Stimulated activated naive CD8-positive, alpha-beta T cell treated with anti-CD3 and anti-CD28 coated beads, Interleukin-15, amount 100 ng/mL, for 72 hours (primary cell): ENCODE data around the gene ACTRT2.

Experiments
- ATAC-seq: fragments of 150-1000 bp; cut with Tn5 transposase; 2 replicates; pipeline ENCODE4 v1.10.0; 2021; ENCODE audit warnings: mild to moderate bottlenecking, moderate library complexity
- DNase-seq, 2 donors: peaks; one replicate each; pipeline ENCODE4 v3.0.0; 2021 to 2022
- H3K27ac Mint-ChIP-seq, 2 donors: one replicate each; pipeline ENCODE4 v1.8.0; 2022; ENCODE audit warnings: mild to moderate bottlenecking in 2 of 2, mixed read lengths in 2 of 2, moderate library complexity in 2 of 2
- H3K27me3 Mint-ChIP-seq: one replicate; pipeline ENCODE4 v1.8.0; 2022; ENCODE audit warnings: mixed read lengths
- H3K4me1 Mint-ChIP-seq: one replicate; pipeline ENCODE4 v1.8.0; 2022; ENCODE audit warnings: mild to moderate bottlenecking, mixed read lengths
- H3K4me3 Mint-ChIP-seq, 2 donors: one replicate each; pipeline ENCODE4 v1.8.0; 2022; ENCODE audit warnings: mild to moderate bottlenecking in 2 of 2, mixed read lengths in 2 of 2, moderate library complexity in 1 of 2
- H3K9me3 Mint-ChIP-seq, 2 donors: one replicate each; pipeline ENCODE4 v1.8.0; 2022; ENCODE audit warnings: mixed read lengths in 2 of 2

Gene ACTRT2

GRCh38 chr1:3007298-3008147 lies 13.7 kb upstream of the ACTRT2 start:
- Mint-ChIP-seq H3K27ac (no peak overlapping the region), H3K27me3 (peaks cover 38% of the 10 kb centered on the region)

GRCh38 chr1:3009021-3009420 lies 12.2 kb upstream of the ACTRT2 start:
- Mint-ChIP-seq H3K27me3 (peaks cover 42% of the 10 kb centered on the region), H3K4me3 (no peak overlapping the region), H3K4me1 (peaks cover 6% of the 10 kb centered on the region), H3K9me3 (peaks cover 18 to 30% of the 10 kb centered on the region in 2 donors), H3K27ac (no peak overlapping the region)
- no peak for DNase-seq
- ATAC-seq: no peak

More at GRCh38 chr1:3007298-3008147, 13.7 kb upstream of the ACTRT2 start:
- DNase-seq (no peak), ATAC-seq (no peak)
- H3K4me3 Mint-ChIP-seq: no peak overlapping the region
- H3K9me3 Mint-ChIP-seq: peaks cover 18 to 30% of the 10 kb centered on the region in 2 donors
- H3K4me1 Mint-ChIP-seq: no peaks in the 10 kb centered on the region

GRCh38 chr1:3009556-3009955 lies 11.7 kb upstream of the ACTRT2 start:
- ATAC-seq: no peak
- H3K4me1 Mint-ChIP-seq: peaks cover 6% of the 10 kb centered on the region
- H3K4me3 Mint-ChIP-seq: no peak overlapping the region

GRCh38 chr1:3011127-3011526 lies 10.1 kb upstream of the ACTRT2 start:
- H3K9me3 Mint-ChIP-seq: peaks cover 18 to 29% of the 10 kb centered on the region in 2 donors
- H3K27ac Mint-ChIP-seq: no peak overlapping the region
- H3K27me3 Mint-ChIP-seq: peaks cover 60% of the 10 kb centered on the region
- peaks cover 6% of the 10 kb centered on the region for H3K4me1 Mint-ChIP-seq
- ATAC-seq: no peak
- DNase-seq: no peak
- no peak overlapping the region for H3K4me3 Mint-ChIP-seq

More at GRCh38 chr1:3009556-3009955, 11.7 kb upstream of the ACTRT2 start:
- no peak overlapping the region for H3K27ac Mint-ChIP-seq
- H3K9me3 Mint-ChIP-seq: peaks cover 18 to 30% of the 10 kb centered on the region in 2 donors
- no peak for DNase-seq
- H3K27me3 Mint-ChIP-seq: peaks cover 47% of the 10 kb centered on the region

- H3K4me3 Mint-ChIP-seq: no peak overlapping the region
- H3K27ac Mint-ChIP-seq: no peak overlapping the region
- no peak for ATAC-seq
- no peak for DNase-seq
- H3K4me1 Mint-ChIP-seq: peaks cover 6% of the 10 kb centered on the region
- peaks cover 12 to 22% of the 10 kb centered on the region in 2 donors for H3K9me3 Mint-ChIP-seq
- H3K27me3 Mint-ChIP-seq: peaks cover 60% of the 10 kb centered on the region
Measured at GRCh38 chr1:3011631-3012455, 9.4 kb upstream of the ACTRT2 start.

- ATAC-seq (no peak), DNase-seq (peak; percentile 34 to 40)
- Mint-ChIP-seq H3K27ac (no peak overlapping the region), H3K4me1 (peaks cover 6% of the 10 kb centered on the region), H3K27me3 (peaks cover 60% of the 10 kb centered on the region), H3K9me3 (peaks cover 11 to 14% of the 10 kb centered on the region in 2 donors), H3K4me3 (no peak overlapping the region)
Measured at GRCh38 chr1:3012456-3013291, 8.6 kb upstream of the ACTRT2 start.

GRCh38 chr1:3013371-3014049 lies 7.8 kb upstream of the ACTRT2 start:
- peaks cover 6% of the 10 kb centered on the region for H3K4me1 Mint-ChIP-seq
- H3K27ac Mint-ChIP-seq: no peak overlapping the region

DNA sequence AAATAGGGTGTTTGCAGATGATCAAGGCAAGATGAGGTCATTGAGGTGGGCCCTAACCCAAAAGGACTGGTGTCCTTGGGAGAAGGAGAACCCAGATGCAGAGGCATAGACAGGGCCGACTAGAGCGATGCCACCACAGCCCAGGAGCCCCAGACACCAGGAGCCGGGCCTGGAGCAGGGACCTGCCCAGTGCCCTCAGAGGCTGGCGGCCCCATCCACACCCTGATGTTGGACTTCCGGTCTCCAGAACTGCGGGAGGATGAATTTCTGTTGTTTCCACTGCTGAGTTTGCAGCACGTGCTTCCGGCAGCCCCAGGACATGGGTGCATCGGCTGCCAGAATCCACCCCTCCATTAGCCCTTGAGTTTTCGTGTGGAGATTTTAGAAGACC lies 7.2 kb upstream of the ACTRT2 start:
- peak overlapping the region in 1 of 2 donors; percentile 38 for H3K27ac Mint-ChIP-seq
- ATAC-seq: no peak
- peaks cover 0 to under 1% of the 10 kb centered on the region in 2 donors for H3K9me3 Mint-ChIP-seq
- no peak for DNase-seq
- H3K4me3 Mint-ChIP-seq: no peak overlapping the region
- peaks cover 57% of the 10 kb centered on the region for H3K27me3 Mint-ChIP-seq
- peaks cover 6% of the 10 kb centered on the region for H3K4me1 Mint-ChIP-seq

More at GRCh38 chr1:3013371-3014049, 7.8 kb upstream of the ACTRT2 start:
- Mint-ChIP-seq H3K27me3 (peaks cover 60% of the 10 kb centered on the region), H3K4me3 (no peak overlapping the region), H3K9me3 (peaks cover 4 to 5% of the 10 kb centered on the region in 2 donors)
- DNase-seq (no peak), ATAC-seq (no peak)

- no peak overlapping the region for H3K4me3 Mint-ChIP-seq
- H3K27me3 Mint-ChIP-seq: peaks cover 51% of the 10 kb centered on the region
- peak overlapping the region in 1 of 2 donors; percentile 85 for H3K27ac Mint-ChIP-seq
- H3K9me3 Mint-ChIP-seq: no peaks in the 10 kb centered on the region
- no peak for DNase-seq
- peaks cover 6% of the 10 kb centered on the region for H3K4me1 Mint-ChIP-seq
- ATAC-seq: no peak
Measured at GRCh38 chr1:3014443-3015268, 6.6 kb upstream of the ACTRT2 start.

DNA sequence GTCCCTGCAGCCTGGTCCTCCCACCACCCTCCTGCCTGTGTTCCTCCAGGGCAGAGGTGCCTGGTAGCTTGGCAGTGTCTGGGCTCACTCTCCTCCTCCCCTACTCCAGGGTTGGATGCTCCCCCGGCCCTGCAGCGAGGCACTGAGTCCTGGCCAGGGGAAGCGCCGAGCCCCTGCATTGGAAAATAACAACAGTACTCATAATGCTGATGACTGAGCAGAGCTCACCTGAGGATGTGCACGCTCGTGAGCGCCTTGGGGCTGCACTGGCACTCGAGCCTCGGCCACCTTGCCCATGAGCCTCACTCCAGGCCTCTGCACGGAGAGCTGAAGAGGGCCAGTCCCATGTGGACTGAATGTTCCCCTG lies 6.0 kb upstream of the ACTRT2 start:
- ATAC-seq (no peak), DNase-seq (no peak)
- no peaks in the 10 kb centered on the region for H3K9me3 Mint-ChIP-seq
- H3K4me3 Mint-ChIP-seq: no peak overlapping the region
- H3K27me3 Mint-ChIP-seq: peaks cover 45% of the 10 kb centered on the region
- H3K27ac Mint-ChIP-seq: peak overlapping the region in 1 of 2 donors; percentile 85
- peaks cover 6% of the 10 kb centered on the region for H3K4me1 Mint-ChIP-seq

DNA sequence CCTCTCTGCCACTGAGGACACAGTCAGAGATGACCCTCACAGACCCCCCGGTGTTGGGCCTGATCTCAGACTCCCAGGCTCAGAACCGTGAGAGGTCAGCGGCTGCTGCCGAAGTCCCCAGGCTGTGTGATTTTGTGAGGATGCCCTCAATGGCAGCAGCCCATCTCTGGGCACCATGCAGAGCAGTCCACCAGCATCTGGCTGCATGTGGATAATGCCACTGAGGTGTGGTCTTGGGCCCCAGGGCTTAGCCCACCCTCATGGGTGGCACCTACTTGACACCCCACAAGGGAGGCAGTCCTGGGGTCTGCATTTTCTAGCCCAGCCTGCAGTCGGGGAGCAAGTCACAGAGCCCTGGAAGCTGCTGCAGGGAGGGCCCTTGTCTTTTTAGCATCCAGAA lies 5.5 kb upstream of the ACTRT2 start:
- DNase-seq (no peak), ATAC-seq (no peak)
- Mint-ChIP-seq H3K9me3 (no peaks in the 10 kb centered on the region), H3K27me3 (peaks cover 40% of the 10 kb centered on the region), H3K4me3 (no peak overlapping the region), H3K27ac (no peak overlapping the region), H3K4me1 (peaks cover 6% of the 10 kb centered on the region)

GRCh38 chr1:3016641-3017439 lies 4.4 kb upstream of the ACTRT2 start:
- DNase-seq (no peak), ATAC-seq (no peak)
- Mint-ChIP-seq H3K27me3 (peaks cover 31% of the 10 kb centered on the region), H3K4me1 (peaks cover 6% of the 10 kb centered on the region), H3K27ac (no peak overlapping the region), H3K4me3 (no peak overlapping the region), H3K9me3 (no peaks in the 10 kb centered on the region)

DNA sequence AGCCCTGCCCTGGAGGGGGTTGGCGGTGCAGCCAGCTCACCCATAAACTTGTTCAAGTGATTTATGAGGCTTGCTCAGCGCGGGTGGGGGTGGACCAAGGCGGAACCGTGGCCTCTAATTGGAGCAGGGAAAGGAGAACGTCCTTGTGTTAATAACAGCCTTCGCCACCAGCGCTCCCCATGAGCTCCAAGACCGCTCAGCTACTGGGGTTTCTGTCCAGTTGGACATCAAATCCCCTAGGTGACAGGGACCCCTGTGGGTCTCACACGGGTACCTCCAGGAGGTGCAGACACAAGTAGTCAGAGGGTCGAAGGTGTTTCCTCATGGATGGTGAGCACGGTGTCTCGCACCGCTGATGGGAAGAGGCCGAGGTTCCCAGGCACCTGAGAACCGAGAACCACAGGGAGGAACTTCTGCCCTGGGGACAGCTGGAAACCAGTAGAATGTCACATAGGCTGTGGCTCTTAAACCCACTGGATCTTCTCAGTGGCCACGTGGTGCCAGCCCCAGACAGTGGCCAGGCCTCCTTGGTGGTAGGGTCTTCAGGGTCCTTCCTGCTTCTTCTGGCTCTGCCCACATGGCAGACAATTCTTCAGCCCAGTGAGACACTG lies 3.7 kb upstream of the ACTRT2 start:
- Mint-ChIP-seq H3K4me1 (peaks cover 6% of the 10 kb centered on the region), H3K27me3 (peaks cover 31% of the 10 kb centered on the region), H3K4me3 (no peak overlapping the region), H3K9me3 (no peaks in the 10 kb centered on the region), H3K27ac (no peak overlapping the region)
- ATAC-seq (no peak), DNase-seq (no peak)
